NCI-H1930 (cell line): ENCODE data around the gene GHRL.

Experiments used
- DNase-seq, 2 experiments: peaks; one replicate each; lab custom pipeline; 2025; lab: John Stamatoyannopoulos, UW

The GHRL gene

GRCh38 chr3:10327592-10327991 lies 34.8 kb upstream of the GHRL start:
- DNase-seq, result no peak

GRCh38 chr3:10322352-10322710 lies 29.6 kb upstream of the GHRL start:
- no peak for DNase-seq

GRCh38 chr3:10321630-10322351 lies 29.0 kb upstream of the GHRL start:
- no peak for DNase-seq

- no peak for DNase-seq
Observed at GRCh38 chr3:10320320-10320677, 27.6 kb upstream of the GHRL start.

- DNase-seq, result no peak
Observed at GRCh38 chr3:10319804-10320203, 27.1 kb upstream of the GHRL start.

- DNase-seq, result no peak
Observed at GRCh38 chr3:10319251-10319650, 26.5 kb upstream of the GHRL start.

- DNase-seq, result no peak
Observed at GRCh38 chr3:10317961-10318350, 25.2 kb upstream of the GHRL start.

GRCh38 chr3:10317311-10317960 lies 24.7 kb upstream of the GHRL start:
- no peak for DNase-seq

GRCh38 chr3:10315771-10316344 lies 23.1 kb upstream of the GHRL start:
- no peak for DNase-seq

- no peak for DNase-seq
Observed at GRCh38 chr3:10315101-10315500, 22.4 kb upstream of the GHRL start.

GRCh38 chr3:10312861-10313260 lies 20.1 kb upstream of the GHRL start:
- no peak for DNase-seq

GRCh38 chr3:10312391-10312790 lies 19.6 kb upstream of the GHRL start:
- no peak for DNase-seq

GRCh38 chr3:10311710-10312109 lies 19.0 kb upstream of the GHRL start:
- DNase-seq, result no peak

- no peak for DNase-seq
Observed at GRCh38 chr3:10310578-10310977, 17.8 kb upstream of the GHRL start.

GRCh38 chr3:10309736-10310135 lies 17.0 kb upstream of the GHRL start:
- DNase-seq, result no peak

GRCh38 chr3:10308678-10309077 lies 15.9 kb upstream of the GHRL start:
- DNase-seq, result no peak

- no peak for DNase-seq
Observed at GRCh38 chr3:10306156-10306555, 13.4 kb upstream of the GHRL start.

GRCh38 chr3:10305331-10305902 lies 12.7 kb upstream of the GHRL start:
- no peak for DNase-seq

GRCh38 chr3:10304905-10305304 lies 12.2 kb upstream of the GHRL start:
- no peak for DNase-seq

GRCh38 chr3:10303785-10304184 lies 11.0 kb upstream of the GHRL start:
- DNase-seq, result no peak

- no peak for DNase-seq
Observed at GRCh38 chr3:10303105-10303504, 10.4 kb upstream of the GHRL start.

- no peak for DNase-seq
Observed at GRCh38 chr3:10300087-10300486, 7.3 kb upstream of the GHRL start.

- no peak for DNase-seq
Observed at GRCh38 chr3:10299679-10300078, 6.9 kb upstream of the GHRL start.
